OCI-LY7 (cell line): ENCODE data around the gene RNF207. TPM values are rescaled to one million over a fixed set of nuclear protein-coding genes. Genes with fewer than 3 reads are reported as not detected.

Experiments used
- BruUV-seq: library from RNA; stranded (reverse); fragments of 400-500 nt; replicated peaks from 2 replicates; lab custom pipeline; 2021; lab: Mats Ljungman, UMichigan
- CTCF ChIA-PET: fragments of 300-600 bp; sonication (Branson Sonifier 250); formaldehyde crosslinking; loops from one replicate; lab custom pipeline; 2022; ENCODE audit warnings: antibody characterized with exemption; ENCODE audit not compliant: unreplicated experiment; lab: Charles Lee
- POLR2A ChIA-PET: fragments of 300-600 bp; sonication (Branson Sonifier 250); formaldehyde crosslinking; loops from one replicate; lab custom pipeline; 2022; ENCODE audit warnings: antibody characterized with exemption; lab: Charles Lee
- DNase-seq: peaks from one replicate; pipeline ENCODE4 v3.0.0-alpha.2; 2015; ENCODE audit warnings: low spot score
- H2AFZ ChIP-seq: fragments of 200-600 bp; sonication (generic), shearing (Covaris generic); 2 replicates; pipeline ENCODE4 v1.6.1; 2014; ENCODE audit warnings: mild to moderate bottlenecking, antibody characterized with exemption, low read length, moderate library complexity
- H3K27ac ChIP-seq: fragments of 200-600 bp; sonication (generic); 2 replicates; pipeline ENCODE4 v1.5.1; 2014; ENCODE audit warnings: mixed run types, low read depth, mild to moderate bottlenecking, moderate library complexity, low read length, inconsistent platforms; ENCODE audit not compliant: poor library complexity, severe bottlenecking
- H3K36me3 ChIP-seq: fragments of 200-600 bp; sonication (generic); 2 replicates; pipeline ENCODE4 v1.6.1; 2014; ENCODE audit warnings: mild to moderate bottlenecking, antibody characterized with exemption, low read length, moderate library complexity, mixed read lengths; ENCODE audit not compliant: insufficient read depth
- H3K4me1 ChIP-seq: fragments of 200-600 bp; sonication (generic); 2 replicates; pipeline ENCODE4 v1.5.1; 2014; ENCODE audit warnings: mild to moderate bottlenecking, low read length; ENCODE audit not compliant: insufficient read depth, poor library complexity, severe bottlenecking
- H3K4me2 ChIP-seq: fragments of 200-600 bp; sonication (generic); 2 replicates; pipeline ENCODE4 v1.6.1; 2014; ENCODE audit warnings: mild to moderate bottlenecking, low read length
- H3K4me3 ChIP-seq: fragments of 200-600 bp; sonication (generic); 2 replicates; pipeline ENCODE4 v1.5.1; 2014; ENCODE audit warnings: mild to moderate bottlenecking, low read depth, low read length; ENCODE audit not compliant: poor library complexity, severe bottlenecking
- H3K79me2 ChIP-seq: fragments of 200-600 bp; sonication (generic); 2 replicates; pipeline ENCODE4 v1.6.1; 2016; ENCODE audit warnings: low read depth, mild to moderate bottlenecking, low read length, moderate library complexity, mixed read lengths; ENCODE audit not compliant: insufficient read depth
- H3K9me2 ChIP-seq: fragments of 200-600 bp; sonication (generic); 2 replicates; pipeline ENCODE4 v1.6.1; 2016; ENCODE audit warnings: mild to moderate bottlenecking, low read length, mixed read lengths; ENCODE audit not compliant: insufficient read depth
- H3K9me3 ChIP-seq: fragments of 200-600 bp; sonication (generic); 2 replicates; pipeline ENCODE4 v1.6.1; 2014; ENCODE audit warnings: mild to moderate bottlenecking, mixed run types, low read length, mixed read lengths
- H4K20me1 ChIP-seq: fragments of 200-600 bp; sonication (generic); 2 replicates; pipeline ENCODE4 v1.6.1; 2014; ENCODE audit warnings: mild to moderate bottlenecking, antibody characterized with exemption, low read length, moderate library complexity, mixed read lengths; ENCODE audit not compliant: insufficient read depth
- CTCF ChIP-seq: fragments of 200-600 bp; sonication (generic); conservative IDR thresholded peaks from 2 replicates; pipeline ENCODE4 v1.5.1; 2014; ENCODE audit warnings: mild to moderate bottlenecking, antibody characterized with exemption, low read length, moderate library complexity, mixed read lengths
- EZH2phosphoT487 ChIP-seq: fragments of 200-600 bp; sonication (generic); IDR thresholded peaks from 2 replicates; pipeline ENCODE4 v1.6.1; 2018; ENCODE audit warnings: low read depth, borderline replicate concordance, mild to moderate bottlenecking, mixed run types, antibody characterized with exemption, low read length, moderate library complexity, mixed read lengths
- intact Hi-C: fragments of 100-400 bp; cut with micrococcal nuclease; formaldehyde crosslinking; loops from one replicate; pipeline ENCODE4 v1.10.0; 2022; ENCODE audit not compliant: unreplicated experiment
- total RNA-seq, 2 experiments: library from RNA; depleted of rRNA in 1 of 2; stranded (reverse); fragments of >200 nt in 1 of 2; shearing (Covaris generic) in 1 of 2; gene quantifications; 2 replicates each; pipeline ENCODE4 v1.2.3, GENCODE V29; 2014 to 2022

Gene RNF207
- total RNA-seq, 2 experiments from 2014 or later: not detected

GRCh38 chr1:6170116-6170741 is 35.7 kb upstream of the RNF207 start:
- H3K9me3 ChIP-seq: no peaks in the 10 kb centered on the region
- H3K4me2 ChIP-seq: no peak overlapping the region
- no peaks in the 10 kb centered on the region for H3K36me3 ChIP-seq
- H4K20me1 ChIP-seq: no peaks in the 10 kb centered on the region
- H3K4me3 ChIP-seq: no peak overlapping the region
- H3K27ac ChIP-seq: no peak overlapping the region
- no TSS peak for BruUV-seq
- H3K9me2 ChIP-seq: no peaks in the 10 kb centered on the region
- peaks cover 8% of the 10 kb centered on the region for H3K4me1 ChIP-seq
- ChIA-PET CTCF (no interaction called here), POLR2A (no interaction called here)
- TF ChIP-seq EZH2phosphoT487: no peak
- no peak for TF ChIP-seq CTCF
- DNase-seq: no peak
- H3K79me2 ChIP-seq: no peaks in the 10 kb centered on the region
- H2AFZ ChIP-seq: no peak overlapping the region
- intact Hi-C loops: no loop called here

- H4K20me1 ChIP-seq: no peaks in the 10 kb centered on the region
- no TSS peak for BruUV-seq
- no peak for TF ChIP-seq EZH2phosphoT487
- no peak for TF ChIP-seq CTCF
- H2AFZ ChIP-seq: no peak overlapping the region
- ChIA-PET POLR2A (no interaction called here), CTCF (no interaction called here)
- H3K4me3 ChIP-seq: no peak overlapping the region
- intact Hi-C loops: loop anchor here (1.0 kb wide), 1 partner anchor 65 kb away; no protein-coding TSS in a partner anchor
- no peaks in the 10 kb centered on the region for H3K36me3 ChIP-seq
- H3K79me2 ChIP-seq: no peaks in the 10 kb centered on the region
- H3K4me1 ChIP-seq: peaks cover 8% of the 10 kb centered on the region
- no peak overlapping the region for H3K4me2 ChIP-seq
- H3K27ac ChIP-seq: no peak overlapping the region
- no peak for DNase-seq
- H3K9me2 ChIP-seq: no peaks in the 10 kb centered on the region
- no peaks in the 10 kb centered on the region for H3K9me3 ChIP-seq
Observed at GRCh38 chr1:6170742-6171201, 35.1 kb upstream of the RNF207 start.

- no peak overlapping the region for H3K4me2 ChIP-seq
- H3K27ac ChIP-seq: no peak overlapping the region
- no TSS peak for BruUV-seq
- peak; percentile 19 for DNase-seq
- POLR2A ChIA-PET: interaction anchor here (0.6 kb wide), 1 partner anchor 33 kb away, joined by 3 read pairs; no protein-coding TSS in a partner anchor
- no peak overlapping the region for H3K4me3 ChIP-seq
- H4K20me1 ChIP-seq: no peaks in the 10 kb centered on the region
- no peaks in the 10 kb centered on the region for H3K9me2 ChIP-seq
- peaks cover 8% of the 10 kb centered on the region for H3K4me1 ChIP-seq
- CTCF ChIA-PET: no interaction called here
- no peak for TF ChIP-seq EZH2phosphoT487
- peak; percentile 43 for TF ChIP-seq CTCF
- no peaks in the 10 kb centered on the region for H3K9me3 ChIP-seq
- no peak overlapping the region for H2AFZ ChIP-seq
- intact Hi-C loops: loop anchor here (1.0 kb wide), 1 partner anchor 66 kb away; no protein-coding TSS in a partner anchor
- no peaks in the 10 kb centered on the region for H3K36me3 ChIP-seq
- no peaks in the 10 kb centered on the region for H3K79me2 ChIP-seq
Observed at GRCh38 chr1:6171548-6172124, 34.3 kb upstream of the RNF207 start.
